WTC11 (cell line): ENCODE measurements around the gene CORO1C. TPM values are rescaled to one million over a fixed set of nuclear protein-coding genes. Genes with fewer than 3 reads are reported as not detected.
A peak's percentile ranks its signal among the peaks of the same experiment; 100 is the strongest.

Experiments
- ATAC-seq: fragments of 200-7000 bp; cut with Tn5 transposase; 2 replicates; pipeline ENCODE4 v1.10.0; 2021; ENCODE audit warnings: mild to moderate bottlenecking, moderate library complexity
- CTCF ChIA-PET: fragments of 300-600 bp; sonication (Branson Sonifier 250); formaldehyde crosslinking; loops from one replicate; lab custom pipeline; 2021; ENCODE audit warnings: antibody characterized with exemption; lab: Charles Lee
- POLR2A ChIA-PET: fragments of 350-600 bp; sonication (Branson Sonifier 250); formaldehyde crosslinking; loops from one replicate; lab custom pipeline; 2021; ENCODE audit warnings: antibody characterized with exemption; lab: Charles Lee
- DNase-seq: peaks from one replicate; pipeline ENCODE4 v3.0.0; 2021; ENCODE audit warnings: low spot score
- H3K27ac Mint-ChIP-seq: 2 replicates; pipeline ENCODE4 v1.8.0; 2021; ENCODE audit warnings: mixed read lengths
- H3K27me3 Mint-ChIP-seq: 2 replicates; pipeline ENCODE4 v1.8.0; 2021; ENCODE audit warnings: low read depth, mild to moderate bottlenecking, moderate library complexity, mixed read lengths
- H3K36me3 Mint-ChIP-seq: 2 replicates; pipeline ENCODE4 v1.8.0; 2021; ENCODE audit warnings: mixed read lengths
- H3K4me1 Mint-ChIP-seq: 2 replicates; pipeline ENCODE4 v1.8.0; 2022; ENCODE audit warnings: mixed read lengths
- H3K4me3 Mint-ChIP-seq: 2 replicates; pipeline ENCODE4 v1.8.0; 2021; ENCODE audit warnings: mild to moderate bottlenecking, moderate library complexity, mixed read lengths
- H3K9me3 Mint-ChIP-seq: 2 replicates; pipeline ENCODE4 v1.8.0; 2021; ENCODE audit warnings: mixed read lengths
- ARID4B ChIP-seq: sonication (generic); formaldehyde crosslinking; IDR thresholded peaks from 2 replicates; pipeline ENCODE4 v1.8.0; 2023; ENCODE audit warnings: missing genetic modification reagents, mild to moderate bottlenecking, borderline replicate concordance
- ATF2 ChIP-seq: sonication (generic); formaldehyde crosslinking; IDR thresholded peaks from 2 replicates; pipeline ENCODE4 v1.8.1; 2022; ENCODE audit warnings: low read depth, missing genetic modification reagents, borderline replicate concordance
- ELF4 ChIP-seq: sonication (generic); formaldehyde crosslinking; IDR thresholded peaks from 2 replicates; pipeline ENCODE4 v1.8.1; 2022; ENCODE audit warnings: low read depth, mild to moderate bottlenecking, moderate library complexity, missing genetic modification reagents
- IRF2 ChIP-seq: sonication (generic); formaldehyde crosslinking; IDR thresholded peaks from 2 replicates; pipeline ENCODE4 v1.8.0; 2022; ENCODE audit warnings: low read depth, missing genetic modification reagents, borderline replicate concordance
- MAX ChIP-seq: sonication (generic); formaldehyde crosslinking; IDR thresholded peaks from 2 replicates; pipeline ENCODE4 v1.8.0; 2022; ENCODE audit warnings: mild to moderate bottlenecking, missing genetic modification reagents
- ZNF317 ChIP-seq: sonication (generic); formaldehyde crosslinking; IDR thresholded peaks from 2 replicates; pipeline ENCODE4 v1.8.1; 2023; ENCODE audit warnings: low read depth, mild to moderate bottlenecking, moderate library complexity, missing genetic modification reagents, borderline replicate concordance
- total RNA-seq: library from RNA; stranded (reverse); gene quantifications from 3 replicates; pipeline ENCODE4 v1.2.3, GENCODE V29; 2021
- TF ChIP-seq, protein P1 (sequence below): sonication (generic); formaldehyde crosslinking; IDR thresholded peaks from 2 replicates; pipeline ENCODE4 v1.8.1; 2022; ENCODE audit warnings: low read depth, mild to moderate bottlenecking, moderate library complexity, missing genetic modification reagents, borderline replicate concordance
- TF ChIP-seq, protein P2 (sequence below): sonication (generic); formaldehyde crosslinking; IDR thresholded peaks from 2 replicates; pipeline ENCODE4 v1.8.1; 2023; ENCODE audit warnings: mild to moderate bottlenecking, missing genetic modification reagents, borderline replicate concordance
- TF ChIP-seq, protein P3 (sequence below): fragments of 250-450 bp; sonication (Bioruptor Pico); conservative IDR thresholded peaks from 2 replicates; pipeline ENCODE4 v1.9.0; 2021; ENCODE audit warnings: mild to moderate bottlenecking
- TF ChIP-seq, protein P4 (sequence below): fragments of 250-450 bp; sonication (Bioruptor Pico); IDR thresholded peaks from 2 replicates; pipeline ENCODE4 v1.8.0; 2021; ENCODE audit warnings: mild to moderate bottlenecking

The CORO1C gene
- total RNA-seq, 1 experiment from 2014 or later: 113 TPM

- no peaks in the 10 kb centered on the region for H3K27me3 Mint-ChIP-seq
- TF ChIP-seq, protein P1, sequence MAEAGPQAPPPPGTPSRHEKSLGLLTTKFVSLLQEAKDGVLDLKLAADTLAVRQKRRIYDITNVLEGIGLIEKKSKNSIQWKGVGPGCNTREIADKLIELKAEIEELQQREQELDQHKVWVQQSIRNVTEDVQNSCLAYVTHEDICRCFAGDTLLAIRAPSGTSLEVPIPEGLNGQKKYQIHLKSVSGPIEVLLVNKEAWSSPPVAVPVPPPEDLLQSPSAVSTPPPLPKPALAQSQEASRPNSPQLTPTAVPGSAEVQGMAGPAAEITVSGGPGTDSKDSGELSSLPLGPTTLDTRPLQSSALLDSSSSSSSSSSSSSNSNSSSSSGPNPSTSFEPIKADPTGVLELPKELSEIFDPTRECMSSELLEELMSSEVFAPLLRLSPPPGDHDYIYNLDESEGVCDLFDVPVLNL (CRISPR knock-in tag): no peak
- TF ChIP-seq ELF4 (CRISPR knock-in tag) (no peak), MAX (CRISPR knock-in tag) (no peak), ZNF317 (CRISPR knock-in tag) (no peak), ARID4B (CRISPR knock-in tag) (no peak)
- TF ChIP-seq, protein P2, sequence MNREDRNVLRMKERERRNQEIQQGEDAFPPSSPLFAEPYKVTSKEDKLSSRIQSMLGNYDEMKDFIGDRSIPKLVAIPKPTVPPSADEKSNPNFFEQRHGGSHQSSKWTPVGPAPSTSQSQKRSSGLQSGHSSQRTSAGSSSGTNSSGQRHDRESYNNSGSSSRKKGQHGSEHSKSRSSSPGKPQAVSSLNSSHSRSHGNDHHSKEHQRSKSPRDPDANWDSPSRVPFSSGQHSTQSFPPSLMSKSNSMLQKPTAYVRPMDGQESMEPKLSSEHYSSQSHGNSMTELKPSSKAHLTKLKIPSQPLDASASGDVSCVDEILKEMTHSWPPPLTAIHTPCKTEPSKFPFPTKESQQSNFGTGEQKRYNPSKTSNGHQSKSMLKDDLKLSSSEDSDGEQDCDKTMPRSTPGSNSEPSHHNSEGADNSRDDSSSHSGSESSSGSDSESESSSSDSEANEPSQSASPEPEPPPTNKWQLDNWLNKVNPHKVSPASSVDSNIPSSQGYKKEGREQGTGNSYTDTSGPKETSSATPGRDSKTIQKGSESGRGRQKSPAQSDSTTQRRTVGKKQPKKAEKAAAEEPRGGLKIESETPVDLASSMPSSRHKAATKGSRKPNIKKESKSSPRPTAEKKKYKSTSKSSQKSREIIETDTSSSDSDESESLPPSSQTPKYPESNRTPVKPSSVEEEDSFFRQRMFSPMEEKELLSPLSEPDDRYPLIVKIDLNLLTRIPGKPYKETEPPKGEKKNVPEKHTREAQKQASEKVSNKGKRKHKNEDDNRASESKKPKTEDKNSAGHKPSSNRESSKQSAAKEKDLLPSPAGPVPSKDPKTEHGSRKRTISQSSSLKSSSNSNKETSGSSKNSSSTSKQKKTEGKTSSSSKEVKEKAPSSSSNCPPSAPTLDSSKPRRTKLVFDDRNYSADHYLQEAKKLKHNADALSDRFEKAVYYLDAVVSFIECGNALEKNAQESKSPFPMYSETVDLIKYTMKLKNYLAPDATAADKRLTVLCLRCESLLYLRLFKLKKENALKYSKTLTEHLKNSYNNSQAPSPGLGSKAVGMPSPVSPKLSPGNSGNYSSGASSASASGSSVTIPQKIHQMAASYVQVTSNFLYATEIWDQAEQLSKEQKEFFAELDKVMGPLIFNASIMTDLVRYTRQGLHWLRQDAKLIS (CRISPR knock-in tag): no peak
- H3K36me3 Mint-ChIP-seq: peaks cover 33% of the 10 kb centered on the region
- peaks cover 18% of the 10 kb centered on the region for H3K4me1 Mint-ChIP-seq
- H3K27ac Mint-ChIP-seq: peak overlapping the region; percentile 66; the same call in 1 of the 2 replicates
- H3K9me3 Mint-ChIP-seq: no peaks in the 10 kb centered on the region
- H3K4me3 Mint-ChIP-seq: no peak overlapping the region
- ATAC-seq: no peak
- ChIA-PET POLR2A (no interaction called here), CTCF (no interaction called here)
- no peak for DNase-seq
Measured at GRCh38 chr12:108643941-108644810, 87.1 kb downstream of the CORO1C start.

GRCh38 chr12:108642899-108643654 lies 88.2 kb downstream of the CORO1C start:
- POLR2A ChIA-PET: no interaction called here
- peaks cover 29% of the 10 kb centered on the region for H3K4me1 Mint-ChIP-seq
- CTCF ChIA-PET: no interaction called here

More at GRCh38 chr12:108642899-108643654, 88.2 kb downstream of the CORO1C start:
- ATAC-seq (no peak), DNase-seq (no peak)
- H3K27ac Mint-ChIP-seq: no peak overlapping the region
- TF ChIP-seq ATF2 (no peak), IRF2 (CRISPR knock-in tag) (no peak)
- TF ChIP-seq, protein P3, sequence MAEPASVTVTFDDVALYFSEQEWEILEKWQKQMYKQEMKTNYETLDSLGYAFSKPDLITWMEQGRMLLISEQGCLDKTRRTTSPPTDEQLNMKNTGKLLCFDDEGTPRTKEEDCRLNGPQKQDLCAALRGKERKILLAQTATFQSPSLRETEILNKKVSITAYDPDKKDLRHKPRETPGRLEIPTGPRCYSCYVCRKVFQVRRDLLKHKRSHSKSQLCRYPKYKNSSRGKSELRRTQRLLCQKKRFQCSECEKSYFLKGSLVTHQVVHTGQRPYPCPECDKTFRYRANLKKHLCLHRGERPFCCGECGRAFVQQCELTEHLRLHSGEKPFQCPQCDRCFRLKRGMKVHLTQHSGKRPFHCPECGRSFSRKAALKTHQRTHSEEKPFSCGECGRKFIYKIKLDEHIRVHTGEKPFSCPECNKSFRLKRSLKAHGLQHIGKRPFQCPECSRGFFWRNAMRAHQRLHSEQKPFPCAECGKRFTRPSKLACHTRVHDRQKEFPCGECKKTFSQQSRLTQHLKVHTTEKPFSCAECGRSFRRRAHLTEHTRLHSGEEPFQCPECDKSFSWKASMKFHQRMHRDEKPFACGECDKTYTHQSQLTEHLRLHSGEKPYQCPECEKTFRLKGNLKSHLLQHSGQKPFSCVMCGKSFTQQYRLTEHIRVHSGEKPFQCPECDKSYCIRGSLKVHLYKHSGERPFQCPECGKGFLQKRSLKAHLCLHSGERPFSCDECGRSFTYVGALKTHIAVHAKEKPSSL: no peak
- TF ChIP-seq, protein P4, sequence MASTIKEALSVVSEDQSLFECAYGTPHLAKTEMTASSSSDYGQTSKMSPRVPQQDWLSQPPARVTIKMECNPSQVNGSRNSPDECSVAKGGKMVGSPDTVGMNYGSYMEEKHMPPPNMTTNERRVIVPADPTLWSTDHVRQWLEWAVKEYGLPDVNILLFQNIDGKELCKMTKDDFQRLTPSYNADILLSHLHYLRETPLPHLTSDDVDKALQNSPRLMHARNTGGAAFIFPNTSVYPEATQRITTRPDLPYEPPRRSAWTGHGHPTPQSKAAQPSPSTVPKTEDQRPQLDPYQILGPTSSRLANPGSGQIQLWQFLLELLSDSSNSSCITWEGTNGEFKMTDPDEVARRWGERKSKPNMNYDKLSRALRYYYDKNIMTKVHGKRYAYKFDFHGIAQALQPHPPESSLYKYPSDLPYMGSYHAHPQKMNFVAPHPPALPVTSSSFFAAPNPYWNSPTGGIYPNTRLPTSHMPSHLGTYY (CRISPR knock-in tag): no peak
- no peak overlapping the region for H3K4me3 Mint-ChIP-seq
- H3K9me3 Mint-ChIP-seq: no peaks in the 10 kb centered on the region
- no peaks in the 10 kb centered on the region for H3K27me3 Mint-ChIP-seq
- H3K36me3 Mint-ChIP-seq: peaks cover 25% of the 10 kb centered on the region
